SK-MEL-5 (cell line): ENCODE results near the gene NUPR1. TPM values are rescaled to one million over a fixed set of nuclear protein-coding genes. Genes with fewer than 3 reads are reported as not detected.
"Not testable (repeated sequence)": the region's sequence is repeated elsewhere in the genome, so short reads cannot be mapped to it uniquely, and the experiment has no call there.

Experiments used
- DNase-seq: peaks from one replicate; pipeline ENCODE4 v3.0.0-alpha.2; 2016; ENCODE audit warnings: low read depth, low spot score
- in situ Hi-C: cut with HindIII; loops from 2 replicates; pipeline ENCODE4 v1.10.0; 2016; ENCODE audit warnings: low sequenced_read_pairs, high pct_unique_total_duplicates, low pct_unique_long_range_greater_than_20kb
- total RNA-seq: library from RNA; depleted of rRNA; stranded (reverse); fragments of >200 nt; shearing (Covaris generic); gene quantifications from 2 replicates; pipeline ENCODE4 v1.2.3, GENCODE V29; 2014

NUPR1 gene
- total RNA-seq, 1 experiment from 2014 or later = 61.5 TPM

GRCh38 chr16:28534542-28535373, 4.0 kb downstream of the NUPR1 start:
- DNase-seq = no peak
- in situ Hi-C loops = no loop called here

DNA sequence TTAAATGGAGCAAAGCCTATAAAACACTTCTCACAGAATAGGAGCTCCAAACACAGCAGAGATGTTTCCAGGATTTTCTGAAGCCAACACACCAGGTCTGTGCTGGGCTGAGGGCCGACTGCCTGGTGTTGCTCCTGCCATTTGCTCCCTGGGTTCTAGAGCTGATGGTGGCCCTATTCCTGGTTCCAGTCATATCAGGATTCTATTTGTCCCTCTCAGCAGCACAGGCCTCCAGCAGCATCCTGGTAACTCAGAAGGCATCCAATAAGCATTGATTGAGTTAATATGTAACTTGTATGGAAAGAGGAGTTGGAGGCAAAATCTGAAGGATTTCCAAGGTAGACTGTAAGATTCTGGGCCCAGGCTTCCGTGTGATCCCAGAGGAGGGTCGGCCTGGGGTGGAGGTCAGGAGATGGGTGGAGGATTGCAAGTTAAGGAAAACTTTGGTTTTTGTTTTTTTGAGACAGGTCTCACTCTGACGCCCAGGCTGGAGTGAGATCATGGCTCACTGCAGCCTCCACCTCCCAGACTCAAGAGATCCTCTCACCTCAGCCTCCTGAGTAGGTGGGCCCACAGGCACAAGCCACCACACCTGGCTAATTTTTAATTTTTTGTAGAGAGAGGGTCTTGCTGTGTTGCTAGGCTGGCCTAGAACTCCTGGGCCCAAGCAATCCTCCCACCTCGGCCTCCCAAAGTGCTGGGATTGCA, 5.7 kb downstream of the NUPR1 start:
- DNase-seq = no peak
- in situ Hi-C loops = no loop called here

DNA sequence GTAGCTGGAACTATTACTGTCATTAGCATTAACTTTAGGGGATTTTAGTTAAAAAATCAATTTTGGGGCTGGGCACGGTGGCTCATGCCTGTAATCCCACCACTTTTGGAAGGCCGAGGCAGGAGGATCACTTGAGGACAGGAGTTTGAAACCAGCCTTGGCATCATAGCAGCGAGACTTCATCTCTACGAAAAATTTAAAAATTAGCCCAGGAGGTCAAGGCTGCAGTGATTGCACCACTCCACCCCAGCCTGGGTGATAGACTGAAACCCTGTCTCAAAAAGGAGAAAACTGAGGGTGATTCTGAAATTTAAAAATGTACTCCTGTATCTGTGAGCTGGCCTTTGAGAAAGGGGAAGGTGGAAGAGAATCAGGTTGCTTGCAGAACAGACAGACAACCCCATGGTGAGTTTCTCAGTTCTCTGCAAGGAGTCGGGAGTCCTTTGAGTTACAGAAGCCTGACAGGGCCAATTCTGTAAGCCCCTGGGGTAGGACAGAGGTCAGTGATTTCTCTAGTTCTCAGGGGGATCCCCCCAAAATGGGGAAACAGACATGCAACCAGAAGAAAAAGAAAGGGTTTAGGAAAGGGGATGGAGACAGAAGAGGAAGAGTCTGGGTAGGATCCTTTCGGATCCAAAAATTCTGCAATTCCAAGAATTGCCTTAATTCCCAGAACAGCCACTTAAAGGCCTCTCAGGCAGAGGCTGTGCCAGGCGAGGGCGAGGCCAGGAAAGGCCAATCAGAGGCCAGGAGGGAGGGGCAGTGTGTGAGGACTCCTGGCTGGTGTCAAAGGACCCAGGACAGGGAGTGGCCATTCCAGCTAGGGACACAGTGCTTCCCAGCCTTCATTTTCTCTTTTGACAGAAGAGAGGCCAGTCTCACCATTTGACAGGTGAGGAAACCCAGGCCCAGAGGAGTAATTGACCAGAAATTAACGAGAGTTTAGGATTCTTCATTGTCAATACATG, 6.7 kb downstream of the NUPR1 start:
- in situ Hi-C loops = no loop called here
- DNase-seq = peak; percentile 45

DNA sequence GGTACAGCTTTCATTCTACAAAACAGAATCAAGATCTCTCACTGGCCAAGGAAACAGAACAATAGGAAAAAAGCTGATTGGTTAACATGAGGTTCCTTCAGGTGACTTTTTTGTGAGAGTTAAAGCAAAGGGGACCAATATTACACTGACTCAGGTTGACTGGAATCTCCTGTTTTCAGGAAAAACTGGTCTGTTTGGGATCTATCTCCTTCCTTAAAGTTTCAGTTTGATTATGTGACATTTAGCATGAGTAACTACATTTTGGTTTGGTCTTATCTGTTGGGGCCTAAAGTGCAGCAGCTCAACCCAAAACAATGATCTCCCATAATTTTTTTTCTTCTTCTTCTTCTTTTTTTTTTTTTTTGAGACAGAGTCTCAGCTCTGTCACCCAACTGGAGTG, 9.7 kb downstream of the NUPR1 start:
- in situ Hi-C loops = no loop called here
- DNase-seq = no peak

- no peak for DNase-seq
- in situ Hi-C loops = no loop called here
Measured at GRCh38 chr16:28528463-28528867, 10.3 kb downstream of the NUPR1 start.

GRCh38 chr16:28527985-28528384, 10.8 kb downstream of the NUPR1 start:
- in situ Hi-C loops = no loop called here
- DNase-seq = no peak

GRCh38 chr16:28527100-28527785, 11.5 kb downstream of the NUPR1 start:
- DNase-seq, in situ Hi-C loops: not testable (repeated sequence)

DNA sequence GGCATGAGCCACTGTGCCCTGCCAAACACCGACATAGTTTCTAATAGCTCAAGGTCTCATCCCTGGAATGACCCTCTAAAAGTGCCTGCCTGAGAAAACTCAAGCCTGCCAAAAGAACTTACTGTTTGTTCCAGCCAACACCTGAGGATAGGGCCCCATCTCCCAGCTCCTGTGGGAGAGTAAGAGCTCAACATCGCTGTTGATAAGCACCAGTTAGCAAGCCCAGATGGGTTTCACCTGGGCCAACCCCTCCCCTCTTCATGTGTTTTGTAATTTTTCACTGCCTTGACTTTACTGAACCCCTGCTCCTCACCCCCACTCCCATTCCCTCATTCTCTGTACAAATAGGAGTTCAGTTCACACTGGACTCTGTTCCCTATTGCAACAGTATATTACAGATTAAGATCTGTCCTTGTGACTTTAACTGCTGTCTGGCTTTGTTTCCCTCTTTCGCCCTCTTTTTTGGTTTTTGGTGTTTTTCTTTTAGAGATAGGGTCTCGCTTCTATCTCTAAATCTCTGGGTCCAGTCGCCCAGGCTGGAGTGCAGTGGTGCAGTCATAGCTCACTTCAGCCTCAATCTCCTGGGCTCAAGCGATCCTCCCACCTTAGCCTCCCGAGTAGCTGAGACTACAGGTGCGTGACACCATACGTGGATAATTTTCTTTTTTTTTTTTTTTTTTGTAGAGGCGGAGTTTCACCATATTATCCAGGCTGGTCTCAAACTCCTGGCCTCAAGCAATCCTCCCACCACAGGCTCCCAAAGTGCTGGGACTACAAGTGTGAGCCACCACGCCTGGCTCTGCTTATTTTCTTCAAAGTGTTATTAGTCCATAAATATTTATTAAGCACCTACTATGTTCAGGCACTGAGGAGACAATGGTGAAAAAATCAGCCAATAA, 12.3 kb downstream of the NUPR1 start:
- no peak for DNase-seq
- in situ Hi-C loops = no loop called here

DNA sequence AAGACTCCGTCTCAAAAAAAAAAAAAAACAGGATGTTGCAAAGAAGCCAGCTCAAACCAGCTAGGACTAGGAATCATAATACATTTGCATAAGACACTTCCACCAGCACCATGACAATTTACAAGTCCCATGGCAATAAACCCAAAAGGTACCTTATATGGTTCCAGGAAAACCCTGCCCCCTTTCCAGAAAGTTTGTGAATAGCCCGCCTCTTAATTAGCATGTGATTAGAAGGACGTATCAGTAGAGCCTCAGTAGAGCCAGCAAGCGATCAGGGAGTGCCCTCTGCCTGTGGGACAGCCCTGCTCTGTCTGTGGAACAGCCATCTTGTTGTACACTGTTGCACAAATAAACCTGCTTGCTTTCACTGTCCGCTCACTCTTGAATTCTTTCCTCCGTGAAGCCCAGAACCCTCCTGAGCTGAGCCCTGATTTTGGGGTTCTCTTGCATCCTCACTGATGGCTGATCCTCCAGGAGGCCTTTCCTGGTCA, 14.0 kb downstream of the NUPR1 start:
- DNase-seq = no peak
- in situ Hi-C loops = no loop called here

DNA sequence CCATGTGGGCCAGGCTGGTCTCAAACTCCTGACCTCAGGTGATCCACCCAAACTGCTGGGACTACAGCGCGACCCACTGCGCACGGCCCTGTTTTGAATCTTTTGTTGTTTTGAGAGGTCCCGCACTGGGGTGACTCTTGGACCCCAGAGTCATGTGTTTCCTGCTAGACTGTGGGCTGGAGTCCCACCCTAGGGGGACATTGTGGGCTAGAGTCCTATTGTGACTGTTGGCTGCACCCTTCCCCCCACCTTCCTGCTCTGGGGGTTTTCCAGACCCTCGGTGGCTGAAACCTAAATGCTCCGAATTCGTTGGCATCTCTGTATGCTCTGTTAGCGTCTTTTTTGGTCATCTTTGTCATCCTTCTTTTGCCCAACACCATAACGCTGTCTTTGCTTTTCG, 16.0 kb downstream of the NUPR1 start:
- DNase-seq = no peak
- in situ Hi-C loops = no loop called here

- DNase-seq = no peak
- in situ Hi-C loops = no loop called here
Measured at GRCh38 chr16:28521436-28521835, 17.3 kb downstream of the NUPR1 start.

DNA sequence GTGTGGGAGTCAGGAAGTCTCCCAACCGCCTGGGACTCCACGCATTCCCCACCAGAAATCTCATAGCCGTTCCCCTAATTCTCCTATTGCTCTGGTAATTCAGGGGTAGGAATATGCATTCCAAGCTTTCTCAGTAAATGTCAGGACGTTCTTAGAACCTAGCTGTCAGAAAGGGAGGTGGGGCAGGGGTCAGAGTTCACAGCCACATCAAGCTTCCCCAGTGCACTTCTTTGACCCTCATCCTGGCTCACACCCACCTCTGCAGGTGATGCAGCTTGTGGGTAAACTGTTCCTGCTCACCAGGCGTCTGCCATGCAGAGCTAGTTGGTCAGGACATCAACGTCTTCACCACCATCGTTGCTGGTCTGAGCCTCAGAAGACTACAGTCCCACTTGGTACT, 18.1 kb downstream of the NUPR1 start:
- in situ Hi-C loops = no loop called here
- DNase-seq = no peak

DNA sequence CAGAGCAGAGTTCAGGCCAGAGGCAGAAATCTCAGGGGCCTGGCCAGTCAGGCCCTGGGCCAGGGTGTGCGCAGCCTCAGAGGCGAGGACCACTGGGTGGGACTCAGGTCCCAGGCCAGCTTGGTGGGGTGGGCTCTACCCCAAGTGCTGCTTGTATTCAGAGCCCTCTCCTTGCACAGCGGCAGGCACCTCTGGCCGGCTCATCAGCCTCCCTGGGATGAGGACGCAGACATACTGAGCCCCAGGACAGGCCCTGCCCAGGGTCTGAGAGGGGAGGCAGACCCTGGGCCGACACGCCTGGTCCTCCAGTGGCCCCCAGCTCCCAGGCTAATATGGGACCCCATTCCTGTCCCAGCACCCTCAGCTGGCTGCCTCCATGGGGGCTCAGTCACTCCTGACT, 24.5 kb downstream of the NUPR1 start:
- DNase-seq = no peak
- in situ Hi-C loops = no loop called here

DNA sequence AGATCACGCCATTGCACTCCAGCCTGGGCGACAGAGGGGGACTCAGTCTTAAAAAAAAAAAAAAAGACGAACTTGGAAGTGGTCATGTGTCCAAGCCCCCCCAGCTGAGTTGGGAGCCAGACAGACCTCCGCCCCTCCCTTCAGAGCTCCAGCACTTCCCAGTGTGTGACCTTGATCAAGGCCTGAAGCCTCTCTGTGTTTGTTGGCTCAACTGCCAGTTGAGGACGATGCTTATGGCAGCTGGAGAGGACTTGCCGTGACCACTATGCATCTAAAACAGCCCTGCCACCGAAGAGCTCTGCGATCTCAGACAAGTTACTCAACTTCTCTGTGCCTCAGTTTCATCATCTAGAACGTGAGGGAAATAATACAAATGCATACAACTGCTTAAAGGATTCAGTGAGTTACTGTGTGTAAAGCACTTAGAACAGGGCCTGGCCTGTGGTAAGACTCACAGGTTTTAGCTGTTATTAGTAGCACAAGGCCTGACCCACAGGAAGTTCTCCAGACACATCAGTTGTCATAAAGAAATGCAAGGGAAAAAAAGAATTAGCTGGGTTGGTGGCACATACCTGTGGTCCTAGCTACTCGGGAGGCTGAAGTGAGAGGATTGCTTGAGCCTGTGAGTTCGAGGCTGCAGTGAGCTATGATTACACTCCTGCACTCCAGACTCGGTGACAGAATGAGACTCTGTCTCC, 25.1 kb downstream of the NUPR1 start:
- in situ Hi-C loops = no loop called here
- DNase-seq = no peak

GRCh38 chr16:28511801-28512789, 26.7 kb downstream of the NUPR1 start:
- in situ Hi-C loops = no loop called here
- DNase-seq = no peak
